Liver (tissue), 3 donors: ENCODE data around the gene DNAI2.

Experiments
- CTCF ChIP-seq: fragments of 150-350 bp; IDR thresholded peaks from 2 replicates; pipeline ENCODE4 v1.5.1; 2017; ENCODE audit warnings: improper control_type of control experiment, low read depth, low read length; ENCODE audit not compliant: missing input control
- GABPA ChIP-seq, 2 donors: IDR thresholded peaks in 1 of 2; conservative IDR thresholded peaks in 1 of 2; 2 replicates each; pipeline ENCODE4 v1.6.1; 2016; ENCODE audit warnings: antibody characterized with exemption in 2 of 2, mild to moderate bottlenecking in 1 of 2, moderate library complexity in 1 of 2
- RAD21 ChIP-seq, 2 donors: IDR thresholded peaks; 2 replicates each; pipeline ENCODE4 v1.6.1; 2016; ENCODE audit warnings: antibody characterized with exemption in 2 of 2, mild to moderate bottlenecking in 2 of 2
- TAF1 ChIP-seq: conservative IDR thresholded peaks from 2 replicates; pipeline ENCODE4 v1.6.1; 2016; ENCODE audit warnings: antibody characterized with exemption, mild to moderate bottlenecking
- ZBTB33 ChIP-seq: IDR thresholded peaks from 2 replicates; pipeline ENCODE4 v1.6.1; 2016; ENCODE audit warnings: antibody characterized with exemption
- TF ChIP-seq, protein P1 (sequence below): IDR thresholded peaks from 2 replicates; pipeline ENCODE4 v1.6.1; 2016; ENCODE audit warnings: antibody characterized with exemption, mild to moderate bottlenecking
- donor health status: healthy.
- donor health status: healthy.

GRCh38 chr17:74362810-74363498 is 88.9 kb downstream of the DNAI2 start:
- TF ChIP-seq, protein P1, sequence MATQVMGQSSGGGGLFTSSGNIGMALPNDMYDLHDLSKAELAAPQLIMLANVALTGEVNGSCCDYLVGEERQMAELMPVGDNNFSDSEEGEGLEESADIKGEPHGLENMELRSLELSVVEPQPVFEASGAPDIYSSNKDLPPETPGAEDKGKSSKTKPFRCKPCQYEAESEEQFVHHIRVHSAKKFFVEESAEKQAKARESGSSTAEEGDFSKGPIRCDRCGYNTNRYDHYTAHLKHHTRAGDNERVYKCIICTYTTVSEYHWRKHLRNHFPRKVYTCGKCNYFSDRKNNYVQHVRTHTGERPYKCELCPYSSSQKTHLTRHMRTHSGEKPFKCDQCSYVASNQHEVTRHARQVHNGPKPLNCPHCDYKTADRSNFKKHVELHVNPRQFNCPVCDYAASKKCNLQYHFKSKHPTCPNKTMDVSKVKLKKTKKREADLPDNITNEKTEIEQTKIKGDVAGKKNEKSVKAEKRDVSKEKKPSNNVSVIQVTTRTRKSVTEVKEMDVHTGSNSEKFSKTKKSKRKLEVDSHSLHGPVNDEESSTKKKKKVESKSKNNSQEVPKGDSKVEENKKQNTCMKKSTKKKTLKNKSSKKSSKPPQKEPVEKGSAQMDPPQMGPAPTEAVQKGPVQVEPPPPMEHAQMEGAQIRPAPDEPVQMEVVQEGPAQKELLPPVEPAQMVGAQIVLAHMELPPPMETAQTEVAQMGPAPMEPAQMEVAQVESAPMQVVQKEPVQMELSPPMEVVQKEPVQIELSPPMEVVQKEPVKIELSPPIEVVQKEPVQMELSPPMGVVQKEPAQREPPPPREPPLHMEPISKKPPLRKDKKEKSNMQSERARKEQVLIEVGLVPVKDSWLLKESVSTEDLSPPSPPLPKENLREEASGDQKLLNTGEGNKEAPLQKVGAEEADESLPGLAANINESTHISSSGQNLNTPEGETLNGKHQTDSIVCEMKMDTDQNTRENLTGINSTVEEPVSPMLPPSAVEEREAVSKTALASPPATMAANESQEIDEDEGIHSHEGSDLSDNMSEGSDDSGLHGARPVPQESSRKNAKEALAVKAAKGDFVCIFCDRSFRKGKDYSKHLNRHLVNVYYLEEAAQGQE: no peak
- TF ChIP-seq TAF1 (no peak), CTCF (no peak), ZBTB33 (no peak), GABPA (IDR thresholded peaks at IDR 0.05 in 1 of 2, conservative IDR thresholded peaks at IDR 0.05 in 1 of 2) (no peak), RAD21 (IDR thresholded peaks at IDR 0.05) (no peak)
